Stomach (tissue), 9 donors: ENCODE results near the gene SCARF1. TPM values are rescaled to one million over a fixed set of nuclear protein-coding genes. Genes with fewer than 3 reads are reported as not detected.
A peak's percentile ranks its signal among the peaks of the same experiment; 100 is the strongest.

ENCODE experiments used
- DNase-seq, 2 donors: peaks; one replicate each; pipeline versions ENCODE4 v3.0.0 to v3.0.0-alpha.2; 2013 to 2019
- H3K27ac ChIP-seq, 5 donors: fragments of 200-600 bp in 4 of 5; sonication (generic) in 4 of 5; one replicate each; pipeline ENCODE4 v1.5.1; 2013 to 2019; ENCODE audit warnings: mild to moderate bottlenecking in 1 of 5, moderate library complexity in 1 of 5
- H3K27me3 ChIP-seq, 3 donors: fragments of 200-600 bp; sonication (generic); one replicate each; pipeline ENCODE4 v1.5.1; 2017 to 2019; ENCODE audit warnings: mixed run types in 1 of 3
- H3K36me3 ChIP-seq, 4 donors: fragments of 200-600 bp; sonication (generic); 1 replicate in 3 of 4; 2 replicates in 1 of 4; pipeline ENCODE4 v1.5.1; 2016 to 2019
- H3K4me1 ChIP-seq, 4 donors: fragments of 200-600 bp; sonication (generic); one replicate each; pipeline ENCODE4 v1.5.1; 2016 to 2019
- H3K4me3 ChIP-seq, 4 donors: fragments of 200-600 bp; sonication (generic) in 3 of 4; one replicate each; pipeline ENCODE4 v1.5.1; 2016 to 2019; ENCODE audit warnings: mild to moderate bottlenecking in 1 of 4
- H3K9me3 ChIP-seq, 4 donors: fragments of 200-600 bp; sonication (generic); one replicate each; pipeline ENCODE4 v1.5.1; 2016 to 2019
- CTCF ChIP-seq, 7 experiments: fragments of 450-650 bp in 4 of 7; fragments of 200-600 bp in 3 of 7; sonication (generic) in 3 of 7; IDR thresholded peaks; one replicate each; pipeline ENCODE4 v1.5.1; 2016 to 2019; ENCODE audit warnings: antibody characterized with exemption in 7 of 7, control low read depth in 2 of 7, mild to moderate bottlenecking in 1 of 7
- EP300 ChIP-seq: sonication (generic); formaldehyde crosslinking; IDR thresholded peaks from one replicate; pipeline ENCODE4 v1.6.1; 2017; ENCODE audit warnings: antibody characterized with exemption
- POLR2A ChIP-seq, 4 donors: fragments of 450-650 bp; IDR thresholded peaks; one replicate each; pipeline ENCODE4 v1.6.1; 2016; ENCODE audit warnings: antibody characterized with exemption in 4 of 4, control low read depth in 2 of 4, mild to moderate bottlenecking in 1 of 4, moderate library complexity in 1 of 4
- POLR2AphosphoS5 ChIP-seq, 3 donors: sonication (generic); formaldehyde crosslinking; IDR thresholded peaks; one replicate each; pipeline ENCODE4 v1.6.1; 2016; ENCODE audit warnings: antibody characterized with exemption in 3 of 3
- WGBS, 5 donors: extraction: QIAGEN DNeasy Blood & Tissue Kit in 3 of 5; methylation state at CpG; one replicate each; pipeline versions ENCODE4 v1.1.5 to v1.1.7; 2013 to 2018; 5-methylcytosine and 5-hydroxymethylcytosine counted together
- intact Hi-C: fragments of 100-400 bp; cut with DNase I; formaldehyde crosslinking; loops from one replicate; pipeline ENCODE4 v1.15.1; 2023; ENCODE audit warnings: low total_unique reads
- polyA plus RNA-seq, 3 donors: library from polyadenylated mRNA; stranded (reverse); fragments of 200-250 nt; gene quantifications; one replicate each; pipeline ENCODE4 v1.2.3, GENCODE V29; 2013
- total RNA-seq, 5 donors: library from RNA; depleted of rRNA; stranded (reverse); fragments of >200 nt; gene quantifications; one replicate each; pipeline versions ENCODE4 v1.1.0 to v1.2.3, GENCODE V29; 2014 to 2016
- donor health status: healthy with polysubstance abuse.
- donor health status: Bipolar disorder and iron deficiency.
- donor health status: healthy.

The SCARF1 gene
- total and polyA plus RNA-seq, 8 donors = 1.4 to 119 (median 5.6) TPM

GRCh38 chr17:1612400-1612799, 33.1 kb downstream of the SCARF1 start:
- Histone ChIP-seq H3K36me3 (peaks cover 4 to 59% (median 49%) of the 10 kb centered on the region in 4 donors), H3K9me3 (no peaks in the 10 kb centered on the region), H3K4me1 (peaks cover 0 to 12% (median 5%) of the 10 kb centered on the region in 4 donors), H3K27me3 (no peaks in the 10 kb centered on the region), H3K27ac (peak overlapping the region in 2 of 5 donors; percentile 14 to 27), H3K4me3 (no peak overlapping the region)
- TF ChIP-seq POLR2A (IDR thresholded peaks at IDR 0.05) (no peak), CTCF (IDR thresholded peaks at IDR 0.05) (no peak), POLR2AphosphoS5 (IDR thresholded peaks at IDR 0.05) (no peak), EP300 (no peak)
- DNase-seq = no peak
- WGBS, 5 donors = 82 to 92% (median 89%) methylated on average over 16 of the region's 16 CpGs
- intact Hi-C loops = no loop called here

- no peaks in the 10 kb centered on the region for H3K9me3 ChIP-seq
- peak overlapping the region in 2 of 5 donors; percentile 14 to 27 for H3K27ac ChIP-seq
- peaks cover 4 to 59% (median 49%) of the 10 kb centered on the region in 4 donors for H3K36me3 ChIP-seq
- H3K4me3 ChIP-seq = no peak overlapping the region
- DNase-seq = no peak
- H3K27me3 ChIP-seq = no peaks in the 10 kb centered on the region
- peaks cover 0 to 17% (median 9%) of the 10 kb centered on the region in 4 donors for H3K4me1 ChIP-seq
- intact Hi-C loops = no loop called here
- WGBS, 5 donors = 85 to 93% (median 91%) methylated on average over 10 of the region's 10 CpGs
- TF ChIP-seq EP300 (no peak), POLR2AphosphoS5 (IDR thresholded peaks at IDR 0.05) (no peak), POLR2A (IDR thresholded peaks at IDR 0.05) (no peak), CTCF (IDR thresholded peaks at IDR 0.05) (no peak)
Observed at GRCh38 chr17:1611715-1612114, 33.8 kb downstream of the SCARF1 start.

- intact Hi-C loops = no loop called here
- TF ChIP-seq CTCF (IDR thresholded peaks at IDR 0.05) = no peak
- no peak for TF ChIP-seq POLR2AphosphoS5 (IDR thresholded peaks at IDR 0.05)
- no peak for TF ChIP-seq EP300
- no peak for DNase-seq
- Histone ChIP-seq H3K4me3 (no peak overlapping the region), H3K27me3 (no peaks in the 10 kb centered on the region), H3K9me3 (no peaks in the 10 kb centered on the region), H3K27ac (peak overlapping the region in 2 of 5 donors; percentile 65 to 69), H3K4me1 (peaks cover 5 to 37% (median 29%) of the 10 kb centered on the region in 4 donors), H3K36me3 (peaks cover 4 to 41% (median 28%) of the 10 kb centered on the region in 4 donors)
- 87 to 94% (median 93%) methylated on average over 7 of the region's 7 CpGs for WGBS, 5 donors
Observed at GRCh38 chr17:1608676-1609075, 36.9 kb downstream of the SCARF1 start.

GRCh38 chr17:1607971-1608320, 37.6 kb downstream of the SCARF1 start:
- no peaks in the 10 kb centered on the region for H3K27me3 ChIP-seq
- peaks cover 4 to 39% (median 22%) of the 10 kb centered on the region in 4 donors for H3K36me3 ChIP-seq
- intact Hi-C loops = no loop called here
- no peak overlapping the region for H3K4me3 ChIP-seq
- peaks cover 5 to 37% (median 29%) of the 10 kb centered on the region in 4 donors for H3K4me1 ChIP-seq
- H3K27ac ChIP-seq = peak overlapping the region in 4 of 5 donors; percentile 29 to 75 (median 67)
- no peaks in the 10 kb centered on the region for H3K9me3 ChIP-seq
- WGBS, 5 donors = 77 to 90% (median 84%) methylated on average over 5 of the region's 5 CpGs
- TF ChIP-seq POLR2AphosphoS5 (IDR thresholded peaks at IDR 0.05) = no peak
- no peak for TF ChIP-seq EP300
- TF ChIP-seq CTCF (IDR thresholded peaks at IDR 0.05) = no peak
- TF ChIP-seq POLR2A (IDR thresholded peaks at IDR 0.05) = no peak
- DNase-seq = no peak
